Effector memory CD8-positive, alpha-beta T cell (primary cell): ENCODE data around the gene DOCK9.
A peak's percentile ranks its signal among the peaks of the same experiment; 100 is the strongest.

Source experiments
- ATAC-seq: fragments of 150-1000 bp; cut with Tn5 transposase; replicated peaks from 2 replicates; pipeline ENCODE4 v1.10.0; 2021; ENCODE audit warnings: mild to moderate bottlenecking, moderate library complexity
- DNase-seq, 3 experiments: peaks; one replicate each; pipeline ENCODE4 v3.0.0; 2021
- H3K27ac Mint-ChIP-seq, 2 donors: one replicate each; pipeline ENCODE4 v1.8.0; 2022; ENCODE audit warnings: mild to moderate bottlenecking in 2 of 2, mixed read lengths in 2 of 2, moderate library complexity in 2 of 2
- H3K27me3 Mint-ChIP-seq, 2 donors: one replicate each; pipeline ENCODE4 v1.8.0; 2022; ENCODE audit warnings: mixed read lengths in 2 of 2
- H3K36me3 Mint-ChIP-seq: one replicate; pipeline ENCODE4 v1.8.0; 2022; ENCODE audit warnings: mild to moderate bottlenecking, moderate library complexity, mixed read lengths; ENCODE audit not compliant: insufficient read depth
- H3K4me1 Mint-ChIP-seq, 2 donors: one replicate each; pipeline ENCODE4 v1.8.0; 2022; ENCODE audit warnings: low read depth in 2 of 2, mixed read lengths in 2 of 2
- H3K4me3 Mint-ChIP-seq, 2 donors: one replicate each; pipeline ENCODE4 v1.8.0; 2022; ENCODE audit warnings: mild to moderate bottlenecking in 2 of 2, mixed read lengths in 2 of 2, moderate library complexity in 2 of 2
- H3K9me3 Mint-ChIP-seq, 2 donors: one replicate each; pipeline ENCODE4 v1.8.0; 2022; ENCODE audit warnings: mixed read lengths in 2 of 2

The DOCK9 gene

DNA sequence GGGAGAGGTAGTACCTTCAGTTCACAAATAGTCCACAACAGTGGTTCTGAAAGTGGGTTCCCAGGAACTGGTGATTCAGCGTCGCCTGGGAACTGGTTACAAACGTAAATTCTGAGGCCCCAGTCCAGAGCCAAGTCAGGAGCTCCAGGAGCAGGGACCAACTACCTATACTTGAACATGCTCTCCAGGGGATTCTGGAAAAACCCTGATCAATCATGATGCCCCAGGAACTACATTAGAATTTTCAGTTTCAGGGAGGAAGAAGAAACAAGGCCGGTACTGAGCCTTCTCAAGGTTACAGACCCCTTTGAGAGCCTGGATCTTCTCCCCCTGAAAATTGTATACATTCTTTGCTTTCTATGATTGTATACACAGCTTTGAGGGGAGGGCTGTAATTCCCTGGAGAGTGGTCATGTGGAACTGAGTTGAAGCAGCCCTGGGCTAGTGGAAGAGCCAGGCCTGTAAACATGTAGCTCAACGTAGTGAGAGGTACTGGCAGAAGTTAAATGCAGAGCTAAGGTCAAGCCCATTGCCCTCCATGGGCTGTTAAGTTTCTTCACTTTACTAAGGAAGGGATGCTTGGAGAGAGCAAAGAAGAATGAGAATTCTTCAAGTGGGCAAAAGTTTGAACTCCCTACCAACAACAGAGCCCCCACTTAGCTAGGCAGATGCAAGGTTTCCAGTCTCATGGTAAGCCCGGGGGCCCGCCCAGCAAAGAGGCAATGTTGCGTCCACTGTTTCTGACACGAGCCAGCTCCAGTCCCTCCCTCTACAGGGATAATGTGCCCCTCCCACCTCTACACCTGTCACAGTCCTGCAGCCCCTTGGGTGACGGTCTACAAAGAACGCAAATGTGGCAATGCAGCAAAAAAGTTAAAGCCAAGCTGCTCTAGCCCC lies 17.0 kb downstream of the DOCK9 start:
- H3K27me3 Mint-ChIP-seq, result no peaks in the 10 kb centered on the region
- no peak overlapping the region for H3K27ac Mint-ChIP-seq
- H3K9me3 Mint-ChIP-seq, result no peaks in the 10 kb centered on the region
- ATAC-seq, result no peak
- H3K4me1 Mint-ChIP-seq, result peaks cover 18 to 27% of the 10 kb centered on the region in 2 donors
- H3K36me3 Mint-ChIP-seq, result no peaks in the 10 kb centered on the region
- no peak overlapping the region for H3K4me3 Mint-ChIP-seq
- no peak for DNase-seq

DNA sequence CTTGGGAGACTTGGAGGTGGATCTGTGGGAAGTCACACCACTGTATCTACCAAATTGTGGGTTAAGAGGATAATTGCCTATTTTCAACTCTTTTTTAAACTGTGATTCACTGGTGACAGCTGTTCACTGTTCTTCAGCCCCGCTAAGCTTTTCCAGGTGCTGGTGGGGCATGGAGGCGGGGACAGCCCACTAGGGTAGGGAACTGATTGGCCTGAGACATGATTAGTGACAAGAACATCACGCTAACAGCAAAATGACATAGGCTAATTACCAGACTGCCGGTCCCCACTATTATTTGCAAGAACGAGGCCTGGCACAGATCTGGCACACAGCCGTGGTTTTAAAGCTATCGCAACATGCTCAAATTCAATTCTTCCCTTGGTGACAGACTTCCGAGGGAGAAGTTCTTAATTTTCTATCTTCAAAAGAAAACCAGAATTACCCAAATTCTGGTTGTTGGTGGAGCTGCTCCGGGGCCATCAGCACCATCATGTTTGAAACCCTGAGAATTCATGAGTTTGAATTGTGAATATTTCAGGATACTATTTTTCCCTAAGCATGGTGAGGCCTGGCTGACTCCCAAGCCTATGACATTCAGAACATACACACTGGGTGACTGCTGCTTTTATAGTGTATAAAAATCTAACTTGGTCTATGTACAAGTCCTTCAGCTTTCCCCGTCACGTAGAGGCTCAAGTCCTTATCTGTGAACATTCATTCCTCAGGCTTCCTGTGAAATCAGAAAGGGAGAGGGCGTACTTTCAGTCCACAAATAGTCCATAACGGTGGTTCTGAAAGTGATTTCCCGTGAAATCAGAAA lies 17.9 kb downstream of the DOCK9 start:
- H3K27ac Mint-ChIP-seq, result no peak overlapping the region
- no peaks in the 10 kb centered on the region for H3K9me3 Mint-ChIP-seq
- no peaks in the 10 kb centered on the region for H3K36me3 Mint-ChIP-seq
- no peak for DNase-seq
- peaks cover 18 to 26% of the 10 kb centered on the region in 2 donors for H3K4me1 Mint-ChIP-seq
- no peak overlapping the region for H3K4me3 Mint-ChIP-seq
- ATAC-seq, result no peak
- H3K27me3 Mint-ChIP-seq, result no peaks in the 10 kb centered on the region

DNA sequence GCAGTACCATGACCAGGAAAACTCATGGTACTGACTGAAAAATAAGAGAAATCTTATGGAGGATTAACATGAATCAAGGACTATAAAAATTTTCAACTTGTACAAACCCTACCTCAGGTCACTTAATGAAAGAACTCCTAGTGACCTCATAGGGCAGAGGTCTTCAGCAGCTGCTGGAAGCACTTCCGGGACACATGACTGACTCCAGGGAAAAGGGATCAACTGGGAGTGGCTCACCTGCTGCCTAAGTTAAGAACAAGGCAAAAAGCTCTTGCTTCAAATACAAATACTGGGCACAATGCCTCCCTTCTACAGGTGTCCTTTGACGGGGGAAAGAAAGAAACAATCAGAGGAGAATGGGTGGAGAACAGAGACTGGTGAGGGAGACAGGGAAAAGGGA lies 18.6 kb downstream of the DOCK9 start:
- Mint-ChIP-seq H3K4me1 (peaks cover 18 to 22% of the 10 kb centered on the region in 2 donors), H3K27me3 (no peaks in the 10 kb centered on the region), H3K36me3 (peaks cover 5% of the 10 kb centered on the region), H3K9me3 (no peaks in the 10 kb centered on the region), H3K4me3 (no peak overlapping the region), H3K27ac (no peak overlapping the region)
- no peak for DNase-seq
- ATAC-seq, result no peak

DNA sequence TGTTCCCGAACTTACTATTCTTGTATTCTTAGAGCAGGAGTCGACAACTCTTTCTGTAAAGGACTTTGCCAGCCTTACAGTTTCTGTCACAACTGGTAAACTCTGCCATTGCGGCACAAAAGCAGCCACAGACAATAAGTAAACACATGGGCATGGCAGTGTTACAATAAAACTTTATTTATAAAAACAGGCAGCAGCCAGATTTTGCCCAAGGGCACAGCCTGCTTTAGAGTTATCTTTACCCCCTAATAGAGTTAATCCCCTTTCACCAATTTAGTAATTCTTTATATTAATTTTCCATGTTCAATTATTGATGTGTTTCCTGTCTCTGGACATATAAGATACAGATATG lies 19.4 kb downstream of the DOCK9 start:
- Mint-ChIP-seq H3K27me3 (no peaks in the 10 kb centered on the region), H3K9me3 (no peaks in the 10 kb centered on the region), H3K4me1 (peaks cover 16 to 18% of the 10 kb centered on the region in 2 donors), H3K36me3 (peaks cover 5% of the 10 kb centered on the region), H3K27ac (no peak overlapping the region), H3K4me3 (no peak overlapping the region)
- DNase-seq, result no peak
- no peak for ATAC-seq

DNA sequence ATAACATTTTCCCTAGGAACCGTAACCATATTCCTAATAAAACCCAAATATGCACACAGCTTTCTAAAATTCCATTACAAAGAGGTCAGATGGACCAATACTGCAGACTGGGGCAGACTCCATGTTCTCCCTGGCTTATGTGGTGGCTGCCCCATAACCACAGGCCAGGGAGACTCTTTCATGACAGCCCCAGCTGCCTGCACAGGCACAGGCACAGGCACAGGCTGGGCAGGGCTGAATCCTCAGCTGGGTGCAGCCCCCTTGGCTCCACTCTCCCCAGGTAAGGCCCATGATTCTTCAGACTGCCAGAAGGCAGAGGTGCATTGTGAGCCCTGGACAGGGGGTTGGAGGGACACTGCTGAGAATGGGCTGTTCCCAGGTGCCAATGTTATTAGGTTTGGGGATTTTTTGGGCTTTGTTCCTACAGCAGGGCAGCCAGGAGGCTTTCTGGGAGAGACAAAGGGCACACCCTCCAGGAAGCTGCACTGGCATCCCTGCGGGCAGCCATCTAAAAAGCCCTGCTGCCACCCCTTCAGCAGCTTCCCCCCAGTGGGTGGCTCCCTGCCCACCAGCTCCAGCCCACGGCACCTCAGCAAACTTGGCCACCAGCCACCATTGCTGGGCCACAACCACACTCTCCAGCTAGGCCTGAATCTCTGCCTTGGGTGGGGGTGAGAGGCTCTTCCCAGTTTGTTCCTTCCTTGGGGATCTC lies 20.0 kb downstream of the DOCK9 start:
- Mint-ChIP-seq H3K27ac (peak overlapping the region in 1 of 2 donors; percentile 15), H3K4me1 (peaks cover 16 to 17% of the 10 kb centered on the region in 2 donors), H3K9me3 (no peaks in the 10 kb centered on the region), H3K4me3 (no peak overlapping the region), H3K27me3 (no peaks in the 10 kb centered on the region), H3K36me3 (peaks cover 5% of the 10 kb centered on the region)
- no peak for ATAC-seq
- no peak for DNase-seq

DNA sequence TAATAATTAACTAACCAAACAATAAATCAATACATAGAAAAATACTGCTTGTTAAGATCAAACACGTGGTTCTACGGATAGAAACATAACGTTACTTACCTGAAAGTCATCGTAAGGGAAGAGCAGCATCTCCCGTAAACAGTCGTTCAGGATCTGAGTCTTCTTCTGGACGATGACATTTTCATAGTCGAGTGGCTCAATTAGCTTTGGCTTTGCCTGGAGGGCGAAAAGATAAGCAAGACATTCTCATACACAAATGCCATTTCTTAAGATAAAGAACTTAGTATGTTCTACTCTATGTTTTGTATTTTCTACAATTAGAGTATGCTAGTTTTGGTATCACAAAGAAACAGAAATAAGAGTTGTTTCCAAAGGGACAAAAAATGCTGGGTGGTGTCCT lies 22.5 kb downstream of the DOCK9 start:
- ATAC-seq (no peak), DNase-seq (no peak)
- H3K27ac Mint-ChIP-seq, result no peak overlapping the region
- H3K4me1 Mint-ChIP-seq, result peaks cover 10 to 16% of the 10 kb centered on the region in 2 donors
- H3K36me3 Mint-ChIP-seq, result peaks cover 5% of the 10 kb centered on the region
- H3K27me3 Mint-ChIP-seq, result no peaks in the 10 kb centered on the region
- no peak overlapping the region for H3K4me3 Mint-ChIP-seq
- H3K9me3 Mint-ChIP-seq, result no peaks in the 10 kb centered on the region

DNA sequence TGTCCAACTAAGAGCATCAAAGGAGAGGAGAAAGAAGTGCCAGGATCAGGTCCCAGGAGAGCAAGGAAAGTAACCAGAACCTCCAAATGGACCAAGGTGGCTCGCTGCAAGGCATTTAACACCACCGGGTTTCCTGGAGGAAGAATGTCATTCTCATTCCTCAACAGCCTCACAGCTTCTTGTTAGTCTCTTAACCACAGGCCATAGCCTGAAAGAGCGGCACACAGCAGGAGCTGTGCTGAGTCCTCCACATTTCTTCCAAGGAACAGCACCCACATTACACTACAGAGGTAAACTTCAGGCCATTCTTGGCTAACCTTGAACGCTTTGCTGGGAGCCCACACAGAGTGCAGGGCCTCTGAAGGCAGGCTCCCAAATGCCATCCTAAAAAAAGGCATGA lies 23.6 kb downstream of the DOCK9 start:
- Mint-ChIP-seq H3K4me3 (no peak overlapping the region), H3K36me3 (peaks cover 5% of the 10 kb centered on the region), H3K9me3 (no peaks in the 10 kb centered on the region), H3K27ac (no peak overlapping the region), H3K4me1 (peaks cover 7 to 18% of the 10 kb centered on the region in 2 donors), H3K27me3 (no peaks in the 10 kb centered on the region)
- no peak for ATAC-seq
- DNase-seq, result no peak

DNA sequence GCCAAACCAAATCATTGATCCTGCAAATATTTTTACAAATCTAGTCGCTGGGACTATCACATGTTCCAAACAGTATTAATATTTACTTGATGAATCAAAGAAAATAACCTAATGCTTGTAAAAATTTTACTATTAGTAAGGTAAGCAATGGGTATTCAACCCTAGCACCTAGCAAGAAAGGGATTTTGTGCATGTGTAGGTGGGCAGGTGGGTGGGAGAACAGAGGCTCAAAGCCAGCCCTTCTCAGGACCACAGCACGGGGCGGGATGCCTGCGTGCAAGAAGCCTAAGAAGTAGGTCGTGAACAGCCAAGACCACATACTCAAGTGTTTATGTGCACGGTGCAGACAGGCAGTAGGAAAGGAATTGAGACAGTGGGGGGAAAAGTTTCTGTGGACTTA lies 26.6 kb downstream of the DOCK9 start:
- Mint-ChIP-seq H3K4me1 (peaks cover 8 to 16% of the 10 kb centered on the region in 2 donors), H3K9me3 (no peaks in the 10 kb centered on the region), H3K4me3 (no peak overlapping the region), H3K36me3 (peaks cover 10% of the 10 kb centered on the region), H3K27ac (no peak overlapping the region), H3K27me3 (no peaks in the 10 kb centered on the region)
- ATAC-seq (no peak), DNase-seq (no peak)

DNA sequence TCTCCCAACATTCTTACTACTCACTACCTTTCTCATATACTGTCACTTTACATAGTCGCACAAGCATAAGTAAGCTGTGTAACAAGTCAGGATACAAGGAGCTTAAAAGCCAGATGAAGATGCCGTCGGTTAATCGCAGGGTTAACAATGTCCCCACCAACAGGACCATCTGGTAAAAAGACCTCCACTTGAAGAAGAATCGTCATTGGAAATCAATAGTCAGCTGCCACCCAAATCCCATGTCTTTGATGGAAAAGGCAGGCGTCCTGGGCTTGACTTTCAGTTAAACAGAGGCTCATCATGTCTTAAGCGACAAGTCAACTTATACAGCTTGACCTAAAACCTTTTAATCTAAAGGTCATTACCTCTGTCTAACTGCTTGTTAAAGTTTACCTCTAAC lies 27.2 kb downstream of the DOCK9 start:
- H3K9me3 Mint-ChIP-seq, result no peaks in the 10 kb centered on the region
- no peaks in the 10 kb centered on the region for H3K27me3 Mint-ChIP-seq
- DNase-seq (no peak), ATAC-seq (no peak)
- no peak overlapping the region for H3K4me3 Mint-ChIP-seq
- H3K4me1 Mint-ChIP-seq, result peaks cover 10 to 18% of the 10 kb centered on the region in 2 donors
- H3K36me3 Mint-ChIP-seq, result peaks cover 10% of the 10 kb centered on the region
- no peak overlapping the region for H3K27ac Mint-ChIP-seq

DNA sequence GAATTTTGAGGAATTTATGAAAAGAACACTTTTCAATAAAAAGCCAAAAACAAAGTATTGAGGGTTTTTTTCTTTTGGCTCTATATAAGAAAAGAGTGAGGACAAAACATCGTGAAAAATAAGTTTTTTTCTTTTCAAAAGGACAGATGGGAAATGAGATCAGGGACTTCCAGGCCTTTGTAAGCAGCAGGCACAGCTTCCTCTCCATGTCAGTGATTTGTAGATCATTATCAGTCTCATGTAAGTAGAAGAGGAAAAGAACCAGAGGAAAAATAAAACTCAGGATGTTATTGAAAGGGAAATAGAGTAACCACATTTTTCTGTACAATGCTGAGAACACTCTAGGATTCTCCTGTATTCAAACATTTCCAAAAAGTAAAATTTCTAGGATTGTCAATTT lies 29.9 kb downstream of the DOCK9 start:
- Mint-ChIP-seq H3K27me3 (no peaks in the 10 kb centered on the region), H3K36me3 (peaks cover 5% of the 10 kb centered on the region), H3K4me1 (peaks cover 15 to 19% of the 10 kb centered on the region in 2 donors), H3K4me3 (no peak overlapping the region), H3K27ac (peak overlapping the region in 1 of 2 donors; percentile 11), H3K9me3 (no peaks in the 10 kb centered on the region)
- no peak for ATAC-seq
- no peak for DNase-seq

DNA sequence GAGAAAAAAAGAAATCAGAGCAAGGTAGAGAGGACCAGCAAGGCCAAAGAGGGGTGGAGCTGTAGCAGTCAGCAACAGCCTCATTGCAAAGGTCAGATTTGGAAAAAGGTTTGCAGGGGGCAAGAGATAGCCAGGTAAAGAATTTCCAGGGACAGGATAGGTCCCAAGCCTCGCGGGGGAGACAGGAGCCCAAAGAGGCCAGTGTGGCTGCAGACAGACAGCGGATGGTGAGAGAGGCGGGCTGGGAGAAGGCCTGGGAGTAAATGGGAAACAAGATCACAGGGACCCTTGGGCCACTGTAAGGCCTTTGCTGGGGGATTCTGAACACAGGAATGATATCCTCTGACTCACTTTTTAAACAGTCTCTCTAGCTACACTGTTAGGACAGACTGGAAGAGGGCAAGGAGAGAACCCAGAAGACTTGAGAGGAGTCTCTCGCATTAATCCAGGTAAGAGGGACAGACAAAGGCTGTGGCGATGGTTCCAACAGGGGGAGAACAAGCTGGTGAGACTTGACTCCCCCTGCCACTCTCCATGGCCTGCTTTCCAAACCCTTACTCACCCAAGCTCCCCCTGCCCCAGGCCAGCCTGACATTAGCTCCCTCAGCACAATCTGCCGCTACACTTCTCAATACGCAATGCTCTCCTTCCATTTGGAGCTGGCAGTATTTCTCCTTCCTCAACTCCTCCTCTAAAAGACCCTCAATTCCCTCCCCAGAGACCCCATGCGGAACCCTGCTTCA lies 31.8 kb downstream of the DOCK9 start:
- peaks cover 5% of the 10 kb centered on the region for H3K36me3 Mint-ChIP-seq
- H3K4me1 Mint-ChIP-seq, result peaks cover 15 to 19% of the 10 kb centered on the region in 2 donors
- no peak overlapping the region for H3K4me3 Mint-ChIP-seq
- no peak for DNase-seq
- no peaks in the 10 kb centered on the region for H3K9me3 Mint-ChIP-seq
- H3K27me3 Mint-ChIP-seq, result no peaks in the 10 kb centered on the region
- no peak for ATAC-seq
- peak overlapping the region in 1 of 2 donors; percentile 55 for H3K27ac Mint-ChIP-seq

DNA sequence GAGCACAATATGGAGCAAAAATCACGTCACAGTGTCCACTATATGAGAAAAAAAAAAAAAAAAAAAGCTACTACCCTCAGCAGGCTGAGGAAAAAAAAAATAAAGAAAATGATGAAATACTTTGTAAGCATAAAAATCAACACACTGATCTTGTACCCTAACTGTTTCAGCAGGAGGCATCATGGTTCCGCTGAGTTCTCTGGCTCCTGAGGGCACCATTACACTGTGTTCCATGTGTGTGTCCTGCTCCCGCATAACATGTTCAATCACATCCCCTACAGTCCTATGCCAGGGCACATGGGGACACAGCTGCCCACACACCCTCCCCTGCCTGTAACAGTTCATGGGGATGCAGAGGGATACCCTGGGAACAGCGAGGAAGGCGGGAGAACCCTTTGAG lies 33.5 kb downstream of the DOCK9 start:
- Mint-ChIP-seq H3K4me1 (peaks cover 19 to 25% of the 10 kb centered on the region in 2 donors), H3K27me3 (no peaks in the 10 kb centered on the region), H3K4me3 (no peak overlapping the region), H3K9me3 (no peaks in the 10 kb centered on the region), H3K27ac (no peak overlapping the region), H3K36me3 (peaks cover 5% of the 10 kb centered on the region)
- ATAC-seq, result no peak
- DNase-seq, result no peak

DNA sequence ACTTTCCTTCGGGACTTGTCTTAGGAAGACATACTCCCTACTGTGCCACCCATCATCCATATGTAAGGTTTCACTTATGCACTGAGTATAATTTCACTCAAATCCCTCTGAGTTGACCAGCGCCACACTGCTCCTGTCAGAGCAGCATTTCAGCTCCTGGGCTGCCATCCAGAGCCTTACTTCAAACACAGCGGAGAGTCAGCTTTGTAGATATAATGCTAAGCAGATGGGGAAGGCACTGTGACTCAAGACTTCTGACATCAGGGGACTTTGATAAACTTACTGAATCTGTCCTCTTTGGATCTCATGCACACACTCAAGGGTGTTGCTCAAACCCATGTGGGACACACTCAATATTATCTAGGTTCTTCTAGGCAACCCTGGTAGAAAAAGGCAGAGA lies 34.9 kb downstream of the DOCK9 start:
- Mint-ChIP-seq H3K36me3 (no peaks in the 10 kb centered on the region), H3K9me3 (no peaks in the 10 kb centered on the region), H3K4me3 (no peak overlapping the region), H3K27me3 (no peaks in the 10 kb centered on the region), H3K27ac (no peak overlapping the region), H3K4me1 (peaks cover 18 to 25% of the 10 kb centered on the region in 2 donors)
- DNase-seq (no peak), ATAC-seq (no peak)
